ENCODE data around the gene CLSTN2.

The CLSTN2 gene

DNA sequence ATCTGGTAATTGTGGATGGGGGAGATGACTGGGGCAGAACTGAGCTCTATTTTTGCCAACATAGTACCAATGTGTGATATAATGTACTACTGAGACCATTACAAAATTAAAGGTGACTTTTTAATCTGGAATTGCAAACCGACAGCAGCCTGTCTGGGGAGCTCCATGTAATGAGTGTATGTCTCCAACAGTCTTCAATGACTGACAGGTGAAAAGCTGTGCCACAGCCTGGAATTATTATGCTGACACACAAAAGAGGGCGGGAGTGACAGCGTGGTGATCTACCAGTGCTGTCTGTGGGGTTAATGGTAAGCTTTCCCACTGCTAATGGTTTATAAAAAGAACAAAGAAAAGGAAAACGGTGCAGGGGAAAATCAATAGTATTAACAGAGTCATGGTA, 143.4 kb downstream of the CLSTN2 start:
- in situ Hi-C loops (cut with HindIII; ENCODE audit: low sequenced_read_pairs), result no loop called here
- no peak for DNase-seq (ENCODE audit: low read depth, low spot score)
- TF ChIP-seq, protein P1, sequence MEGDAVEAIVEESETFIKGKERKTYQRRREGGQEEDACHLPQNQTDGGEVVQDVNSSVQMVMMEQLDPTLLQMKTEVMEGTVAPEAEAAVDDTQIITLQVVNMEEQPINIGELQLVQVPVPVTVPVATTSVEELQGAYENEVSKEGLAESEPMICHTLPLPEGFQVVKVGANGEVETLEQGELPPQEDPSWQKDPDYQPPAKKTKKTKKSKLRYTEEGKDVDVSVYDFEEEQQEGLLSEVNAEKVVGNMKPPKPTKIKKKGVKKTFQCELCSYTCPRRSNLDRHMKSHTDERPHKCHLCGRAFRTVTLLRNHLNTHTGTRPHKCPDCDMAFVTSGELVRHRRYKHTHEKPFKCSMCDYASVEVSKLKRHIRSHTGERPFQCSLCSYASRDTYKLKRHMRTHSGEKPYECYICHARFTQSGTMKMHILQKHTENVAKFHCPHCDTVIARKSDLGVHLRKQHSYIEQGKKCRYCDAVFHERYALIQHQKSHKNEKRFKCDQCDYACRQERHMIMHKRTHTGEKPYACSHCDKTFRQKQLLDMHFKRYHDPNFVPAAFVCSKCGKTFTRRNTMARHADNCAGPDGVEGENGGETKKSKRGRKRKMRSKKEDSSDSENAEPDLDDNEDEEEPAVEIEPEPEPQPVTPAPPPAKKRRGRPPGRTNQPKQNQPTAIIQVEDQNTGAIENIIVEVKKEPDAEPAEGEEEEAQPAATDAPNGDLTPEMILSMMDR (IDR thresholded peaks at IDR 0.05; ENCODE audit: low read depth, low read length), result no peak
- H3K4me3 ChIP-seq (ENCODE audit: low read depth, low read length), result no peak overlapping the region

DNA sequence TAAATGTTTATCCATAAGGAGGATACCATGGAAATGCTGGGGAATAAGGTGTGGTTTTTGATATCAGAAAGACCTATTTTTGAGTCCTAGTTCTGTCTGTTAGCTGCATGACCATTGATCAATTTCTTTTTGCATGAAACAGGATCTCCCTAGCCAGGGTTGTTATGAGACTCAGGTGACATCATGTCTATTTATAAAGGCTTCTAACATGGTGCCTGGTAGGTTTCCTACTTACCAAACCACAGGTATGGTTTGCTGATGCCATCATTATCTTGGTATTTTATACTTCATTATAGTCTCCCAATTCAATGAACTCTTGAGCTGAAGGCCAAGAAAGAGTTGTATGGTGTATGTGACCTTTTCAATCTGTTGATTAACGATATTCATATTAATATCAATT, 144.0 kb downstream of the CLSTN2 start:
- in situ Hi-C loops (cut with HindIII; ENCODE audit: low sequenced_read_pairs), result no loop called here
- H3K4me3 ChIP-seq (ENCODE audit: low read depth, low read length), result no peak overlapping the region

DNA sequence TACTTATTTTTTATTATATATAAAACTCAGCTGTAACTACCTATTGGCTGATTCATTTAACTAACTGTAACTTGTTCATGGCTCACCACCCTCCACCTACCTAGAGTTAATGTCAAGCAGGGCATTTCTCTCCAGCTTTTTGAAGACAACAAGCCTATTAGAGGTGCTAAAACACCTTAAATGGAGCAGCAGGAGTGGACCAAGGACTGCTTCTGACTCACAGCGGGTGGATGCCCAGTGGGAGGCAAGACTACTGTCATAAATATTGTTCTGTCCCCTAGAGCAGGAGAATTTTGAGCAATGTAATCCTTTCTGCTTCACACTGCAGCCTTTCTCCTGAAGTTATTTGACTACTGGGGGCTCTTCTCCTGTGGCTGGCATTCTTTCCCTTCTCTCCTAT, 146.9 kb downstream of the CLSTN2 start:
- TF ChIP-seq, protein P1 (IDR thresholded peaks at IDR 0.05; ENCODE audit: low read depth, low read length), result no peak
- no peak for DNase-seq (ENCODE audit: low read depth, low spot score)
- in situ Hi-C loops (cut with HindIII; ENCODE audit: low sequenced_read_pairs), result no loop called here
- no peak overlapping the region for H3K4me3 ChIP-seq (ENCODE audit: low read depth, low read length)

More for the DNA sequence above, 144.0 kb downstream of the CLSTN2 start:
- no peak for DNase-seq (ENCODE audit: low read depth, low spot score)
- TF ChIP-seq, protein P1 (IDR thresholded peaks at IDR 0.05; ENCODE audit: low read depth, low read length), result no peak

DNA sequence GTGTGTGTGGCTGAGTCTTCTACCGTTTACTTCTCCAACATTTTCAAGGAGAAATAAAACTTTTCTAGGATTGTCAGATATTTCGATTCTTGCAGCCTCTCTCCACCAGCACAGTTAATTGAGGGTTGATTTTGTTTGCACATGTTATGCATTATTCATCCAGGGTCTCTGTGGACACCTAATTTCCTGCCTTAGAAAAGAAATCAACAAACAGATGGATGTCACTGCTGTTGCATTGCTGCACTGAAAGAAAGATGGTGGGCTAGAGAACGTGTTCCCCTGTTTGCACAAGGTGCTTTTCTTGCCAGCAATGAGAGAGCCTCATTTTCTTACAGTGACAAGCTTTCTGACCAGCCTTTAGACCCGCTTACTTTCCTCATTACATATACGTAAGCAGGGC, 150.0 kb downstream of the CLSTN2 start:
- DNase-seq (ENCODE audit: low read depth, low spot score), result no peak
- H3K4me3 ChIP-seq (ENCODE audit: low read depth, low read length), result no peak overlapping the region
- TF ChIP-seq, protein P1 (IDR thresholded peaks at IDR 0.05; ENCODE audit: low read depth, low read length), result no peak
- in situ Hi-C loops (cut with HindIII; ENCODE audit: low sequenced_read_pairs), result no loop called here

DNA sequence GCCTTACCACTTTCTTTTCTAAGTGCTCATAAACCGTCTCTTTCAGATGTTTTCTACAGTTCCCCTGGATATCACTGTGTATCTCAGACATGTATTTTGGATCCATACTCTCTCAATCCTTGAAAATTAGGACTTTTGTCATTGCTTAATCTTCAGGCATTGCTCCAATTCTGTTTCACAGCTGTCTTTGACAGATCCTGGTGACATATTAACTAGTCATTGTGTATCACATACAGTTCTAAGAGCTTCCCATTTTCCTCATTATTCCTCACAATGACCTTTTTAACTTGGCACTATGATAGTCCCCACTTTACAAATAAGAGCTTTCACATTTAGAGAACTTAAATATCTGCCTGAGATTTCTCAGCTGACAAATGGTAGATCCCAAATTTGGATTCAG, 151.7 kb downstream of the CLSTN2 start:
- no peak overlapping the region for H3K4me3 ChIP-seq (ENCODE audit: low read depth, low read length)
- TF ChIP-seq, protein P1 (IDR thresholded peaks at IDR 0.05; ENCODE audit: low read depth, low read length), result no peak
- in situ Hi-C loops (cut with HindIII; ENCODE audit: low sequenced_read_pairs), result no loop called here
- no peak for DNase-seq (ENCODE audit: low read depth, low spot score)

DNA sequence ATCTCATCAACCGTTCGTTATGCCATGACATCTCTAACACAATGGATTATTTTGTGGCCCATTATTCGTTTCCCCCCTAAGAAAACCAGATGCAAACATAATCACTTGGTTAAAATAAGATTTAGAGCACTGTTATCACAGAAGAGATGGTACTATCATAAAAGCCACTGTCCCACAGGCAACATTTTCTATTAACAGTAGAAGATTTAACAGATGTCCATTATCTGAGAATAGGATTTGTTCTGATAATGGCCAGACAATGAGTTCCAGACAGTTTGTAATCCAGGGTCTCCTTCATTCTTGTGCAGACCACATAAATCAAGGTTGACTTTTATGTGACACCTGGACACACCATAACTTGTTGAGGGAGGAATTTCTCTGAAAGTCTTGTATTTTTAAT, 153.1 kb downstream of the CLSTN2 start:
- H3K4me3 ChIP-seq (ENCODE audit: low read depth, low read length), result no peak overlapping the region
- in situ Hi-C loops (cut with HindIII; ENCODE audit: low sequenced_read_pairs), result no loop called here
- DNase-seq (ENCODE audit: low read depth, low spot score), result no peak
- TF ChIP-seq, protein P1 (IDR thresholded peaks at IDR 0.05; ENCODE audit: low read depth, low read length), result no peak

DNA sequence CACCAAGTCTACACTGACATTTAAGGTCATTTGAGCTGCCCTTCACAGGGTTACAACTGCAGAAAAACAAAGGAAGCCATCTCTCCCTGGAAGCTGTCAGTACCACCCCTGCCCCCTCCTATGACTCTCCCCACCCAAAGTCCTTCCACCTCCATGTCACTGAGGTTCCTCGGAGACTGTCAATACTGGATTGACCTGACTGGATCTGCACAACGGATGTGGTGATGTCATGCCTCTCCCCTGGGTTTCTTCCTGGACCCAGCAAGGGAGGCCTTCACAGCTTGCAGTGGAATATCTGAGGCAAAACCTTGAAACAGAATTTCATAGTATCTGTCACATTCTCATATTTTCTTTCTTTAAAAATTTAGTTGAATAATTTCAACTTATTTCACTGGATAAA, 153.5 kb downstream of the CLSTN2 start:
- H3K4me3 ChIP-seq (ENCODE audit: low read depth, low read length), result no peak overlapping the region
- TF ChIP-seq, protein P1 (IDR thresholded peaks at IDR 0.05; ENCODE audit: low read depth, low read length), result no peak
- in situ Hi-C loops (cut with HindIII; ENCODE audit: low sequenced_read_pairs), result no loop called here
- no peak for DNase-seq (ENCODE audit: low read depth, low spot score)

Measured in astrocyte of the spinal cord (primary cell).